Measurements from ENCODE around the gene DOCK2.

DNA sequence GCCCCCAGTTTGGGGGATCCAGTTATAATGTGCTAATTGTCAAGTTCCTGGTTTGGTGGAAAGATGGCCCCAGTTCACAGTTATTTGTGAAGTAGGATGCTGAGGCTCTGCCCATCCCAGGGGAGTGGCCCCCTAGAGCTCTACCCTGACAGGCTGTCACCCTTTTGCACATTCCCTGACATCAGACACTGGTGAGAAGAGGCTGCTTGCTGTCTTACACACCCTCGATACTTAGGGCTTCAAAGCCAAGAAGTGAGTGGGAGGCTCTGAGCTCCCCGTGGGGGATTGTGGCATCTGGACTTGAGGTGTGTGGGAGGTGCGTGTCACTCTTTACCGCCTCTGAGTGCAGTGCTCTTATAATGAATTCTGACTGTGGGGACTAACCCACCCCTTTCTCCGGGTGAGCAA, 168.5 kb downstream of the DOCK2 start:
- no peak for TF ChIP-seq ZNF274 (IDR thresholded peaks at IDR 0.05; ENCODE audit: borderline replicate concordance, extremely low read depth, low read length)
- no peak for TF ChIP-seq CTCF (IDR thresholded peaks at IDR 0.05; ENCODE audit: control extremely low read depth in 1 of 3, insufficient read depth in 1 of 3, low read depth in 1 of 3, low read length in 3 of 3)
- TF ChIP-seq POLR2AphosphoS5 (IDR thresholded peaks at IDR 0.05; ENCODE audit: low read depth, low read length): no peak
